Uterus (tissue), 4 donors: Measurements from ENCODE around the gene ERC2. TPM values are rescaled to one million over a fixed set of nuclear protein-coding genes. Genes with fewer than 3 reads are reported as not detected.

Source experiments
- DNase-seq, 2 donors: peaks; one replicate each; pipeline ENCODE4 v3.0.0-alpha.2; 2019 to 2020
- H3K27ac ChIP-seq, 2 donors: fragments of 200-600 bp; sonication (generic); 1 replicate in 1 of 2; 2 replicates in 1 of 2; pipeline ENCODE4 v1.5.1; 2016 to 2018
- H3K27me3 ChIP-seq, 2 donors: fragments of 200-600 bp; sonication (generic); one replicate each; pipeline ENCODE4 v1.5.1; 2018 to 2019; ENCODE audit warnings: control low read depth in 1 of 2
- H3K36me3 ChIP-seq, 2 donors: fragments of 200-600 bp; sonication (generic); one replicate each; pipeline ENCODE4 v1.5.1; 2019; ENCODE audit warnings: control low read depth in 1 of 2
- H3K4me1 ChIP-seq, 2 donors: fragments of 200-600 bp; sonication (generic); one replicate each; pipeline ENCODE4 v1.5.1; 2018 to 2019; ENCODE audit warnings: control low read depth in 1 of 2
- H3K4me3 ChIP-seq, 2 donors: fragments of 200-600 bp; sonication (generic); 1 replicate in 1 of 2; 2 replicates in 1 of 2; pipeline ENCODE4 v1.5.1; 2018 to 2019; ENCODE audit warnings: mild to moderate bottlenecking in 1 of 2
- H3K9me3 ChIP-seq, 2 donors: fragments of 200-600 bp; sonication (generic); one replicate each; pipeline ENCODE4 v1.5.1; 2019; ENCODE audit warnings: control low read depth in 1 of 2
- CTCF ChIP-seq, 4 experiments: fragments of 200-600 bp in 2 of 4; fragments of 450-650 bp in 2 of 4; sonication (generic) in 2 of 4; IDR thresholded peaks; one replicate each; pipeline ENCODE4 v1.5.1; 2016 to 2019; ENCODE audit warnings: antibody characterized with exemption in 4 of 4, mild to moderate bottlenecking in 2 of 4, moderate library complexity in 1 of 4
- POLR2A ChIP-seq, 2 donors: fragments of 450-650 bp; IDR thresholded peaks; one replicate each; pipeline ENCODE4 v1.6.1; 2016; ENCODE audit warnings: antibody characterized with exemption in 2 of 2, mild to moderate bottlenecking in 1 of 2, moderate library complexity in 1 of 2
- intact Hi-C: fragments of 100-400 bp; cut with DNase I; formaldehyde crosslinking; loops from one replicate; pipeline ENCODE4 v1.15.1; 2023; ENCODE audit warnings: low total_unique reads
- microRNA-seq: library from miRNA; unstranded; fragments of <30 nt; microRNA quantifications from one replicate; pipeline ENCODE4, GENCODE V29; 2016; ENCODE audit warnings: borderline microRNAs expressed, borderline replicate concordance
- small RNA-seq: library from RNA; depleted of rRNA; stranded (forward); fragments of <200 nt; gene quantifications from one replicate; pipeline ENCODE3, GENCODE V24; 2016
- total RNA-seq, 4 donors: library from RNA; depleted of rRNA in 3 of 4; stranded (reverse); fragments of >200 nt in 3 of 4; gene quantifications; one replicate each; pipeline versions ENCODE4 v1.1.0 to v1.2.4, GENCODE V29; 2014 to 2023
- donor health status: DM: yes; HTN: yes; CAD: no.

ERC2 gene
- total RNA-seq, 4 donors from 2014 or later: 1.7 to 5.5 TPM; not detected in 2

- Histone ChIP-seq H3K4me1 (no peaks in the 10 kb centered on the region), H3K27me3 (no peaks in the 10 kb centered on the region), H3K27ac (no peak overlapping the region), H3K4me3 (no peak overlapping the region), H3K9me3 (no peaks in the 10 kb centered on the region), H3K36me3 (no peaks in the 10 kb centered on the region)
- TF ChIP-seq CTCF (IDR thresholded peaks at IDR 0.05) (no peak), POLR2A (IDR thresholded peaks at IDR 0.05) (no peak)
- intact Hi-C loops: no loop called here
- DNase-seq: no peak
These were observed 1008.4 kb downstream of the ERC2 start for GRCh38 chr3:55459838-55460237.

Small RNA genes lying within 50 kb of the gene (microRNA-seq; reads per million reads assigned to microRNA genes)
- not detected for gene MIR3938

Small RNA genes lying within 50 kb of the gene (small RNA-seq; reads per million reads assigned to genes)
- gene MIR3938 (not detected), gene RNA5SP133 (not detected)

Other genes starting within 250 kb of the ERC2 start
- 10 to 100 TPM; 43.5 to 77.9 (median 65.7) TPM for gene CCDC66, start 88.7 kb upstream of the ERC2 start, total RNA-seq
- gene TASOR, start 214.8 kb upstream of the ERC2 start, total RNA-seq: 100 to 1,000 TPM in 2 of 4 donors, 10 to 100 TPM in 2; 59.2 to 204 (median 85.2) TPM